Colonic mucosa (tissue), 4 donors: ENCODE data around the gene ARID1B. TPM values are rescaled to one million over a fixed set of nuclear protein-coding genes. Genes with fewer than 3 reads are reported as not detected.

Experiments used
- DNase-seq: peaks from one replicate; pipeline ENCODE4 v3.0.0-alpha.2; 2020
- H3K27ac ChIP-seq: fragments of 200-600 bp; one replicate; pipeline ENCODE4 v1.8.0; 2021
- H3K27me3 ChIP-seq: fragments of 200-600 bp; one replicate; pipeline ENCODE4 v1.8.0; 2021
- H3K36me3 ChIP-seq: fragments of 200-600 bp; one replicate; pipeline ENCODE4 v1.8.0; 2021
- H3K4me1 ChIP-seq: fragments of 200-600 bp; one replicate; pipeline ENCODE4 v1.8.0; 2021; ENCODE audit warnings: mild to moderate bottlenecking
- H3K4me3 ChIP-seq: fragments of 200-600 bp; one replicate; pipeline ENCODE4 v1.8.0; 2021
- H3K9ac ChIP-seq, 2 donors: one replicate each; pipeline ENCODE4 v1.7.0; 2013; ENCODE audit warnings: control low read depth in 2 of 2, low read depth in 2 of 2, low read length in 2 of 2
- H3K9me3 ChIP-seq: fragments of 200-600 bp; one replicate; pipeline ENCODE4 v1.8.0; 2021
- CTCF ChIP-seq: fragments of 200-600 bp; IDR thresholded peaks from one replicate; pipeline ENCODE4 v1.8.0; 2022; ENCODE audit warnings: antibody characterized with exemption, mild to moderate bottlenecking
- intact Hi-C: fragments of 100-400 bp; cut with DNase I; formaldehyde crosslinking; loops from one replicate; pipeline ENCODE4 v1.14.1; 2022
- total RNA-seq, 2 donors: library from RNA; stranded (reverse); fragmentation: NEBNext Ultra II Directional in 1 of 2; extraction: Animal tissue kit (Norgen Biotek cat#: 25700) in 1 of 2; gene quantifications; one replicate each; pipeline ENCODE4 v1.2.1, GENCODE V29; 2021
- donor health status: healthy.
- donor health status: DM: no; HTN: no; CAD: no.
- donor health status: DM: no; HTN: no; CAD: no.

ARID1B gene
- total RNA-seq, 2 donors from 2014 or later: 61.3 to 71.5 TPM

- H3K4me3 ChIP-seq: no peak overlapping the region
- H3K4me1 ChIP-seq: no peaks in the 10 kb centered on the region
- intact Hi-C loops: no loop called here
- no peak overlapping the region for H3K27ac ChIP-seq
- DNase-seq: no peak
- no peak for TF ChIP-seq CTCF
- H3K27me3 ChIP-seq: no peaks in the 10 kb centered on the region
- H3K9ac ChIP-seq: no peak overlapping the region
- no peaks in the 10 kb centered on the region for H3K36me3 ChIP-seq
- H3K9me3 ChIP-seq: no peaks in the 10 kb centered on the region
These were observed 66.9 kb downstream of the ARID1B start for GRCh38 chr6:156844089-156844488.

- Histone ChIP-seq H3K4me3 (no peak overlapping the region), H3K36me3 (no peaks in the 10 kb centered on the region), H3K9ac (no peak overlapping the region), H3K27ac (no peak overlapping the region), H3K27me3 (no peaks in the 10 kb centered on the region), H3K4me1 (no peaks in the 10 kb centered on the region), H3K9me3 (no peaks in the 10 kb centered on the region)
- no peak for DNase-seq
- intact Hi-C loops: no loop called here
- no peak for TF ChIP-seq CTCF
These were observed 68.4 kb downstream of the ARID1B start for GRCh38 chr6:156845454-156846155.

- no peaks in the 10 kb centered on the region for H3K9me3 ChIP-seq
- intact Hi-C loops: no loop called here
- H3K9ac ChIP-seq: no peak overlapping the region
- no peaks in the 10 kb centered on the region for H3K27me3 ChIP-seq
- H3K36me3 ChIP-seq: no peaks in the 10 kb centered on the region
- H3K27ac ChIP-seq: no peak overlapping the region
- TF ChIP-seq CTCF: no peak
- H3K4me3 ChIP-seq: no peak overlapping the region
- no peak for DNase-seq
- H3K4me1 ChIP-seq: no peaks in the 10 kb centered on the region
These were observed 69.8 kb downstream of the ARID1B start for GRCh38 chr6:156846845-156847599.

- no peak for DNase-seq
- TF ChIP-seq CTCF: no peak
- Histone ChIP-seq H3K36me3 (no peaks in the 10 kb centered on the region), H3K27me3 (no peaks in the 10 kb centered on the region), H3K9ac (no peak overlapping the region), H3K4me3 (no peak overlapping the region), H3K4me1 (no peaks in the 10 kb centered on the region), H3K27ac (no peak overlapping the region), H3K9me3 (no peaks in the 10 kb centered on the region)
- intact Hi-C loops: no loop called here
These were observed 70.9 kb downstream of the ARID1B start for GRCh38 chr6:156848123-156848522.

- intact Hi-C loops: no loop called here
- DNase-seq: no peak
- H3K27ac ChIP-seq: no peak overlapping the region
- H3K4me1 ChIP-seq: no peaks in the 10 kb centered on the region
- H3K9me3 ChIP-seq: no peaks in the 10 kb centered on the region
- H3K36me3 ChIP-seq: no peaks in the 10 kb centered on the region
- H3K4me3 ChIP-seq: no peak overlapping the region
- no peak overlapping the region for H3K9ac ChIP-seq
- no peak for TF ChIP-seq CTCF
- no peaks in the 10 kb centered on the region for H3K27me3 ChIP-seq
These were observed 71.4 kb downstream of the ARID1B start for GRCh38 chr6:156848533-156848932.
